Measurements from ENCODE around the gene RPRD1A.

Gene RPRD1A

GRCh38 chr18:36041146-36041545 is 26.2 kb downstream of the RPRD1A start:
- TF ChIP-seq POLR2AphosphoS5 (IDR thresholded peaks at IDR 0.05; ENCODE audit: low read depth, low read length) (no peak), FOXP2 (optimal IDR thresholded peaks at IDR 0.05; ENCODE audit: borderline replicate concordance, extremely low read depth, extremely low read length, insufficient read depth) (no peak), TAF1 (IDR thresholded peaks at IDR 0.05; ENCODE audit: borderline replicate concordance, insufficient read depth, low read length) (no peak)
- TF ChIP-seq, protein P1, sequence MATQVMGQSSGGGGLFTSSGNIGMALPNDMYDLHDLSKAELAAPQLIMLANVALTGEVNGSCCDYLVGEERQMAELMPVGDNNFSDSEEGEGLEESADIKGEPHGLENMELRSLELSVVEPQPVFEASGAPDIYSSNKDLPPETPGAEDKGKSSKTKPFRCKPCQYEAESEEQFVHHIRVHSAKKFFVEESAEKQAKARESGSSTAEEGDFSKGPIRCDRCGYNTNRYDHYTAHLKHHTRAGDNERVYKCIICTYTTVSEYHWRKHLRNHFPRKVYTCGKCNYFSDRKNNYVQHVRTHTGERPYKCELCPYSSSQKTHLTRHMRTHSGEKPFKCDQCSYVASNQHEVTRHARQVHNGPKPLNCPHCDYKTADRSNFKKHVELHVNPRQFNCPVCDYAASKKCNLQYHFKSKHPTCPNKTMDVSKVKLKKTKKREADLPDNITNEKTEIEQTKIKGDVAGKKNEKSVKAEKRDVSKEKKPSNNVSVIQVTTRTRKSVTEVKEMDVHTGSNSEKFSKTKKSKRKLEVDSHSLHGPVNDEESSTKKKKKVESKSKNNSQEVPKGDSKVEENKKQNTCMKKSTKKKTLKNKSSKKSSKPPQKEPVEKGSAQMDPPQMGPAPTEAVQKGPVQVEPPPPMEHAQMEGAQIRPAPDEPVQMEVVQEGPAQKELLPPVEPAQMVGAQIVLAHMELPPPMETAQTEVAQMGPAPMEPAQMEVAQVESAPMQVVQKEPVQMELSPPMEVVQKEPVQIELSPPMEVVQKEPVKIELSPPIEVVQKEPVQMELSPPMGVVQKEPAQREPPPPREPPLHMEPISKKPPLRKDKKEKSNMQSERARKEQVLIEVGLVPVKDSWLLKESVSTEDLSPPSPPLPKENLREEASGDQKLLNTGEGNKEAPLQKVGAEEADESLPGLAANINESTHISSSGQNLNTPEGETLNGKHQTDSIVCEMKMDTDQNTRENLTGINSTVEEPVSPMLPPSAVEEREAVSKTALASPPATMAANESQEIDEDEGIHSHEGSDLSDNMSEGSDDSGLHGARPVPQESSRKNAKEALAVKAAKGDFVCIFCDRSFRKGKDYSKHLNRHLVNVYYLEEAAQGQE (IDR thresholded peaks at IDR 0.05; ENCODE audit: insufficient read depth in 1 of 2, low read depth in 2 of 2, low read length in 2 of 2) = no peak

DNA sequence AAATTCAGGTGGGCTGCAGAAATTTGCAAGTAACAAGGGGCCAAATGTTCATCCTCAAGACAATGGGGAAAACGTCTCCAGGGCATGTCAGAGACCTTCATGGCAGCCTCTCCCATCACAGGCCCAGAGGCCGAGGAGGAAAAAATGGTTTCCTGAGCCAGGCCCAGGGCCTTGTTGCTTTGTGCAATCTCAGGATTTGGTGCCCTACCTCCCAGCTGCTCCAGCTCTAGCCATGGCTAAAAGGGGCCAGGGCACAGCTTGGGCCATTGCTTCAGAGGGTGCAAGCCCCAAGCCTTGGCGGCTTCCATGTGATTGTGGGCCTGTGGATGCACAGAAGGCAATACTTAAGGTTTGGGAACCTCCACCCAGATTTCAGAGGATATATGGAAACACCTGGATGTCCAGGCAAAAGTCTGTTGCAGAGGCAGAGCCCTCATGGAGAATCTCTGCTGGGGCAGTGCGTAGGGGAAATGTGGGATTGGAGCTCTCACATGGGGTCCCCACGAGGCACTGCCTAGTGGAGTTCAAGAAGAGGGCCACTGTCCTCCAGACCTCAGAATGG is 29.2 kb downstream of the RPRD1A start:
- no peak for TF ChIP-seq POLR2AphosphoS5 (IDR thresholded peaks at IDR 0.05; ENCODE audit: low read depth, low read length)
- TF ChIP-seq TAF1 (IDR thresholded peaks at IDR 0.05; ENCODE audit: borderline replicate concordance, insufficient read depth, low read length) = no peak
- TF ChIP-seq FOXP2 (optimal IDR thresholded peaks at IDR 0.05; ENCODE audit: borderline replicate concordance, extremely low read depth, extremely low read length, insufficient read depth) = no peak
- no peak for TF ChIP-seq SIN3A (IDR thresholded peaks at IDR 0.05; ENCODE audit: borderline replicate concordance, insufficient read depth, low read length)
- TF ChIP-seq, protein P1 (IDR thresholded peaks at IDR 0.05; ENCODE audit: insufficient read depth in 1 of 2, low read depth in 2 of 2, low read length in 2 of 2) = no peak

DNA sequence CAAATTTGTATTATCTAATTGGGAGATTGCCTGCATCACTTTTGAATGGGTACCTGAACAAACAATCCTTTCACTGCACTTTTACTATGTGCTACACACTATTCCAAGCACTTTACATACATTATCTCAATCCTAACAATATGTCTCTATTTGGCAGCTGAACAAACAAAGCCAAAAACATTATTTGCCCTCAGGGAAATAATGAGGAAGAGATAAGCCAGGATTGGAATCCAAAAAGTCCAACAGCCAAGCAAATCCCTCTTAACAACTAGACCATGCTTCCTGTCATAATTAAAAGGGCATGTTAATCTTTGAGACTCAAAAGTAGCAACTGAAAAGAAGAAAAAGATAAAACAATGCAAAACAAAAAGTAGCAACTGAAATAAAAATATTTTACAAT is 32.1 kb downstream of the RPRD1A start:
- TF ChIP-seq TAF1 (IDR thresholded peaks at IDR 0.05; ENCODE audit: borderline replicate concordance, insufficient read depth, low read length) (no peak), SIN3A (IDR thresholded peaks at IDR 0.05; ENCODE audit: borderline replicate concordance, insufficient read depth, low read length) (no peak), FOXP2 (optimal IDR thresholded peaks at IDR 0.05; ENCODE audit: borderline replicate concordance, extremely low read depth, extremely low read length, insufficient read depth) (no peak)
- TF ChIP-seq, protein P1 (IDR thresholded peaks at IDR 0.05; ENCODE audit: insufficient read depth in 1 of 2, low read depth in 2 of 2, low read length in 2 of 2) = no peak

GRCh38 chr18:36034299-36034895 is 33.0 kb downstream of the RPRD1A start:
- TF ChIP-seq POLR2AphosphoS5 (IDR thresholded peaks at IDR 0.05; ENCODE audit: low read depth, low read length) (no peak), FOXP2 (optimal IDR thresholded peaks at IDR 0.05; ENCODE audit: borderline replicate concordance, extremely low read depth, extremely low read length, insufficient read depth) (no peak)
- TF ChIP-seq, protein P1 (IDR thresholded peaks at IDR 0.05; ENCODE audit: insufficient read depth in 1 of 2, low read depth in 2 of 2, low read length in 2 of 2) = no peak

- TF ChIP-seq SIN3A (IDR thresholded peaks at IDR 0.05; ENCODE audit: borderline replicate concordance, insufficient read depth, low read length) (no peak), TAF1 (IDR thresholded peaks at IDR 0.05; ENCODE audit: borderline replicate concordance, insufficient read depth, low read length) (no peak), POLR2AphosphoS5 (IDR thresholded peaks at IDR 0.05; ENCODE audit: low read depth, low read length) (no peak), FOXP2 (optimal IDR thresholded peaks at IDR 0.05; ENCODE audit: borderline replicate concordance, extremely low read depth, extremely low read length, insufficient read depth) (no peak)
- TF ChIP-seq, protein P1 (IDR thresholded peaks at IDR 0.05; ENCODE audit: insufficient read depth in 1 of 2, low read depth in 2 of 2, low read length in 2 of 2) = no peak
These were observed 35.5 kb downstream of the RPRD1A start for GRCh38 chr18:36031903-36032302.
